Measurements from ENCODE around the gene MZF1.
"Not testable (repeated sequence)": the region's sequence is repeated elsewhere in the genome, so short reads cannot be mapped to it uniquely, and the experiment has no call there.

Gene MZF1

GRCh38 chr19:58572818-58573657 lies at the start of gene MZF1:
Gene MZF1 (minus strand): TSS chr19:58573335. CDS start chr19:58571389, 1,946 bp downstream.
- DNase-seq = no peak

DNA sequence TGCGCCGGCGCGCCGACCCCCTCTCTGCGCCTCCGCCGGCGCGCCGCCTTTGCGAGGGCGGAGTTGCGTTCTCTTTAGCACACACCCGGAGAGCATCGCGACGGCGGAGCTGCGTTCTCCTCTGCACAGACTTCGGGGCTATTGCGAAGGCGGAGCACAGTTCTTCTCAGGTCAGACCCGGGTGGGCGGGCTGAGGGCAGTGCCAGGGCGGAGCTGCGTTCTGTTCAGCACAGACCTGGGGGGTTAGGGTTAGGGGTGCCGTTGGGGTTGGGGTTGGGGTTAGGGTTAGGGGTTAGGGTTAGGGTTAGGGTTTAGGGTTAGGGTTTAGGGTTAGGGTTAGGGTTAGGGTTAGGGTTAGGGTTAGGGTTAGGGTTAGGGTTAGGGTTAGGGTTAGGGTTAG lies 34.1 kb upstream of the MZF1 start:
- not testable (repeated sequence) for DNase-seq

DNA sequence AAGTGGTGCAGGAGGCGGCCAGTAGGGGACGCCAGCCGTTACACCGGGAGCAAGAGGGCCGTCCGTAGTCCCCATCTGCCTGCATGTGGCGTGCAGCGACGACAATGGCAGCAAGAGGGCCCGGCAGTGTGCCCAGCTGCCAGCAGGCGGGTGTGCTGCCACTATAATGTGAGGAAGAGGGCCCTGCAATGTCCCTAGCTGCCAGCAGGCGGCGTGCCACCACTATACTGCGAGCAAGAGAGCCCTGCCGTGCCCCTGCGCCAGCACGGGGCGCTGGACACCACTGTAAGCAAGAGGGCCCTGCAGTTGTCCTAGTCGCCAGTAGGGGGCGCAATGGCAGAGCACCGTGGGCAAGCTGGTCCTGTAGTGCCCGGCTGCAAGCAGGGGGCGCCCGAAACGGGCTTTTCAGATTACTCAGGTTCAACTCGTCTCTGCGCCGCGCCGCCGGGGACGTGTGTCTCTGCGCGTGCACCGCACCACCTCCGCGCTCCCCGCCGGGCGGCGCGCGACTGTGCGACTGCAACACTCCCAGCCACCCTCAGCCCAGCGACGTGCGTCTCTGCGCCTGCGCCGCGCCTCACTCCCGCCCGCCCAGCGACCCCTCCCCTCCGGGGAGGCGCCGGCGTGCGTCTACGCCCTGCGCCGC lies 33.2 kb upstream of the MZF1 start:
- DNase-seq = not testable (repeated sequence)

DNA sequence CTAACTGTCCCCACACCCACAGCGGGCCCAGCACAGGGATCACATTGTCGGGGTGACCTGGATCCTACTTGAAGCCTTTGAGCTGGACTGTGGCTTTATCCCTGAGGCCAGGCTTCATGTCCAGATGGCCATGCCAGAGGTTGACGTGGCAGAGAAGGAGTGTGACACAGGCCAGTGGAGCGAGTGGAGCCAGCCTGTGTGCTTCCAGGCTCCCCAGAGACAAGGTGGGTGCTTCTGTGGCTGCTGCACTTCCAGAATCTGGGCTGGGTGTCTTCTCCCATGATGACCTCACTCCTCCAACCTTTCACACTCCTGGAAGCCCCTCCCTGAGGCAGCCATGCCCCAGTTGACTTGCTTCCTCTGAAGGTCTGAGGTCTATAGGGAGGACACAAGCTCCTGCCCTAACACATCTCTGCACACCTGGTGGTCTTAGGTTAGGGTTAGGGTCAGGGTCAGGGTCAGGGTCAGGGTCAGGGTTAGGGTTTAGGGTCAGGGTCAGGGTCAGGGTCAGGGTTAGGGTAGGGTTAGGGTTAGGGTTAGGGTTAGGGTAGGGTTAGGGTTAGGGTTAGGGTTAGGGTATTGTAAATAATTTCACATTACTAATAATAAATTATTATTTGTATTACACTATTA lies 13.1 kb upstream of the MZF1 start:
- no peak for DNase-seq

DNA sequence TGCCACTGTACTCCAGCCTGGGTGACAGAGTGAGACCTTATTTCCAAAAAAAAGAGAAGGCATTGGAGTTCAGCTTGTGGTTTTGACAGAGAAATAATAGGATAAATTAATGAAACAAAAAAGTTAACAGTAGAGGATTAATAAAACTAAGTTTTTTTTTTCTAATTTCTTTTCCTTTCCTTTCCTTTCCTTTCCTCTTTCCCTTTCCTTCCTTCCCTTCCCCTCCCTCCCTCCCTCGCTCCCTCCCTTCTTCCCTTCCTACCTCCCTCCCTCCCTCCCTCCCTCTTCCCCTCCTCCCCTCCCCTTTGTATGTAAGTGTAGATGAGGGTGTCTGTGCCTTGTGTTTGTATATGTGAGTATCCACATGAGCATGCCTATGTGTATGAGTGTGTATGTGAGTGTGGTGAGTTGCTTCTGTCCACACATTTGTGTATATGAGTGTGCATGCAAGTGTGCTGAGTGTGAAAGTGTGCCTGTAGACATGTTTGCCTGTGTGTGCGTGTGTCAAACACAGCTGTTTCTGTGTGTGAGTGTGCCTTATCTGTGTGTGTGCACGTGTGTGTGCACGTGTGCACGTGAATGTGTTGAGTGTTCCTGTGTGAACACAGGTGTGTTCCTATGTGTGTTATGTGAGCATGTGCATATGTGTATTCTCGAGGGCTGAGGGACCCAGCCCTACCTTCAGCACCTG lies 12.5 kb upstream of the MZF1 start:
- DNase-seq = no peak

DNA sequence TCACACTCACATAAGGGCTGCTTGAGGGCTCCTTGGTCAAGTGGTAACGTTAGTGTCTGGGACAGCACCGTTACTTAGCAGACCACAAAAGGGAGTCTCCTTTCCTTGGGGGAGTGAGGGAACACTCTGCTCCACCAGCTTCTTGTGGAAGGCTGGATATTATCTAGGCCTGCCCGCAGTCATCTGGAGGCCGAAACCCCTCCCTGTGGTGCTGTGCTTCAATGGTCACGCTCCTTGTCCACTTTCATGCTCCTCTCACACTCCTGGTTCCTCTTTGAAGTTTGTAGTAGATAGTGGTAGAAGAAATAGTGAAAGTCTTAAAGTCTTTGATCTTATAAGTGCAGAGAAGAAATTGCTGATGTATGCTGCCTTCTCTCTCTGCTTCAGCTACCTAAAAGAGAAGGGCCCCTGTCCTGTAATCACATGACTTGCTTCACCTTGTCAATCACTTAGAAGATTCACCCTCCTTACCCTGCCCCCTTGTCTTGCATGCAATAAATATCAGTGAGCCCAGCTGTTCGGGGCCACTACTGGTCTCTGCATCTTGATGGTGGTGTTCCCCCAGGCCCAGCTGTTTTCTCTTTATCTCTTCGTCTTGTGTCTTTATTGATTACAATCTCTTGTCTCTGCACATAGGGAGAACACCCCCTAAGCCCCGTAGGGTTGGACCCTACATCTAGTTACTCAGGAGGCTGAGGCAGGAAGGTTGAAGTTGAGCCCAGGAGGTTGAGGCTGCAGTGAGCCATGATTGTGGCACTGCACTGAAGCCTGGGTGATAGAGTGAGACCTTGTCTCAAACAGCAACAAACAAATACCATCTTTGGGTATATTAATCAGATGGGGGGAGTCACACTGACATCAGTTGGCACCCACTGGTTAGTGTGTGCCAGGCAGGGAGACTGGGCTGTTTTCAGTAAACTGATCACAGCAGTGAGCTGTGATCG lies 11.6 kb upstream of the MZF1 start:
- no peak for DNase-seq

- DNase-seq = no peak
These were observed 9.8 kb upstream of the MZF1 start for GRCh38 chr19:58582985-58583384.

DNA sequence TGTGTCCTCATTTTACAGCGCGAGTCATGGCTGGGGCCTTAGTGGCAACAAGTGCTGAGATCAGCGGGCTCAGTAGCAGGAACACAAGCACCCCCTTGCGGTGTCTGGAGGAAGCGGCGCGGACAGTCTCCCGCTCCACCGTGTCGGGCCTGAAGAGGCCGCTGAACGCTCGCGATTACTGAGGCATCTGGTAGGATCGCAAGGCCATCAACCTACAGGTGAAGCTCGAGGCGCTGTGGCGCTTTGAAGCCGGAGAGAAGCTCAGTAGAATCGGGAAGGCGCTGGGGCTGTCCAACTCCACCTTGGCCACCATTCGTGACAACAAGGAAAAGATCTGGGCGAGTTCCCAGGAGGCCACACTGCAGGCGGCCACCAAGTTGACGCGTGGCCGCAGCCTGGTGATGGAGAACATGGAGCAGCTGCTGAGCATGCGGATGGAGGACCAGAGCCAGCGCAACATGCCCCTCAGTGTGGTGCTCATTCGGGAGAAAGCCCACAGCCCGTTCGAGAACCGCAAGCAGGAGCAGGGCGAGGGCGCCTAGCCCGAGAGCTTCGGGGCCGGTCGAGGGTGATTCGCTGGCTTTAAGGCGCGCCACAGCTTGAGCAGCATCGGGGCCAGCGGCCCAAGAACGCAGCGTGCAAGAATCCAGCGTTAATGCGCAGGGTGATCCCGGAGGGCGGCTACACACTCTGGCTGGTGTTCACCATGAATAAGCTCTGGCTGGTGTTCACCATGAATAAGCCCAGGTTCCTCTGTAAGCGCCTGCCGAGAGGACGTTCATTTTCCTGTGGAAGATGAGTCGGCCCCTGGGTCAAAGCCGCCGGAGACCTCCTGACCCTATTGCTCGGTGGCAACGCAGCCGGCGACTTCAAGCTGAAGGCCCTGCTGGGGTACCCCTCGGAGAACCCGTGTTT lies 8.3 kb upstream of the MZF1 start:
- DNase-seq = no peak

- DNase-seq = no peak
These were observed 6.5 kb upstream of the MZF1 start for GRCh38 chr19:58579473-58580142.

- no peak for DNase-seq
These were observed 5.1 kb upstream of the MZF1 start for GRCh38 chr19:58578012-58578925.

- DNase-seq = not testable (repeated sequence)
These were observed 4.4 kb upstream of the MZF1 start for GRCh38 chr19:58577581-58577980.

DNA sequence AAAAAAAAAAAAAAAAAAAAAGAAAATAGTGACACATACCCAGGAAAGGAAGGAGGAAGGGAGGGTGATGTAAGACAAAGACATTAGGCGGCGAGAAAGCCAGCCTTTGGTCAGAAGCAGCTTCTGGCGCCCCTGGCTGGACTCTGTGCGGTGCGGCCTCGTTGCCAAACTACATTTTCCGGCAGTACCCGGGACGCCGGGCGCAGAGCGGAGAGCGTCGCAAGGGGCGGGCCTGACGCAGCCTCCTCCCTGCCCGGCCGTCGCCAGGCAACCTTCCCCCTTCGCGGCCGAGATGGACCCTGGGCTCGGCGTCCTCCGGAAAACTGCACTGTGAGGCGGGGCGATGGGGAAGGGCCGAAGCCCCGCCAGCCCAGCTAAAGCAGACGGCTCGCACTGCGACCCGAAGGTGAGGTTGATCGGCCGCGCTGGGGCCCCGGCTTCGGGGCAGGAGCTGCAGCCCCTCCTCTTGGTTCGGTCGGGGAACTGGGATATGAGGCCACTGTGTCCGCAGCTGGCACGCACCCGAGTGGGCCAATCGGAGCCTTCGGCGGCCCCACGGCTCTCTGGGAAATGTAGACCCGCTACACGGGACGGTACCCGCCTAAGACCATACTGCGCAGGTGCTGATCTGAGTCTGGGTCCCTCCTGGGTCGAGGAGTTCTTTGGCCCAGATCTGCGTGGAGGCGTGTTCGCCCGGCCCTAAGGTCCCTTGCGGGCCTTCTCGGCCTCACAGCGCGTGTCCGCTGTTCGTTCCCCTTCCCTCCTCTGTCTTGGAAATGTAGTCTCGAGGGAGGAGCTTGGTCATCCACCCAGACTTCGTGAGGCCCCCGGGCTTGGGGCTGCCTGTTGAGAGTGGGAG lies 2.3 kb upstream of the MZF1 start:
- DNase-seq = no peak

DNA sequence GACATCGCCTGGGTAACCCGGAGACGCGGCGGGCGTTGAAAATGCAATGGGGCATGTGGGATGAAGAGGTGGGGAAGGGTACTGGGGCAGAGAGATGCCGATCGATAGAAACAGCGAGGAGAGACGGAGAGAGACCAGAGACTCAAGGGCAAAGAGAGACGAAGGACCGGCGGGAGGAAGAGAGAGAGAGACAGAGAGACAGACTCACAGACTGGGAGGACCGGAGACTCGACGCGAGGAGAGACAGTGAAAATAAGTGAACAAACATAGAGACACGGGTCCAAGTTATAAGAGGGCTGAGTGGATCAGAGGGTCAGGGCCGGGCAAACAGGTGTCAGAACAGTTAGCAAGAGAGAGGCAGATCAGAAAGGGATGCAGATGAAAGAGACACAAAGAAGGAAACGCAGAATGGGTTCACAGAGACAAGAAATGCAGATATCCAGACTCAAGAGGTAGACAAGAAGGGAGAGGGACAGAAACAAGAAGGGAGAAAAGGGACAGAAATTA lies 576 bp upstream of the MZF1 start:
- DNase-seq = no peak

- no peak for DNase-seq
These were observed 913 bp downstream of the MZF1 start for GRCh38 chr19:58572026-58572817.

- no peak for DNase-seq
These were observed 1.6 kb downstream of the MZF1 start for GRCh38 chr19:58571575-58571947.

- DNase-seq = no peak
These were observed 2.2 kb downstream of the MZF1 start for GRCh38 chr19:58570770-58571574.
